Suprapubic skin (tissue), 4 donors: Measurements from ENCODE around the gene ST3GAL5. TPM values are rescaled to one million over a fixed set of nuclear protein-coding genes. Genes with fewer than 3 reads are reported as not detected.

Experiments
- DNase-seq, 2 donors: peaks; one replicate each; pipeline ENCODE4 v3.0.0-alpha.2; 2019; ENCODE audit warnings: low spot score in 2 of 2
- H3K27ac ChIP-seq: fragments of 200-600 bp; sonication (generic); one replicate; pipeline ENCODE4 v1.5.1; 2019
- H3K27me3 ChIP-seq: fragments of 200-600 bp; sonication (generic); one replicate; pipeline ENCODE4 v1.5.1; 2019
- H3K36me3 ChIP-seq: fragments of 200-600 bp; sonication (generic); one replicate; pipeline ENCODE4 v1.5.1; 2019
- H3K4me1 ChIP-seq: fragments of 200-600 bp; sonication (generic); one replicate; pipeline ENCODE4 v1.5.1; 2019
- H3K4me3 ChIP-seq: fragments of 200-600 bp; sonication (generic); one replicate; pipeline ENCODE4 v1.5.1; 2019; ENCODE audit warnings: mild to moderate bottlenecking
- H3K9me3 ChIP-seq: fragments of 200-600 bp; sonication (generic); one replicate; pipeline ENCODE4 v1.5.1; 2019
- EP300 ChIP-seq: sonication (generic); formaldehyde crosslinking; IDR thresholded peaks from one replicate; pipeline ENCODE4 v1.6.1; 2017; ENCODE audit warnings: antibody characterized with exemption
- POLR2A ChIP-seq, 2 donors: fragments of 450-650 bp; IDR thresholded peaks; one replicate each; pipeline ENCODE4 v1.6.1; 2017; ENCODE audit warnings: antibody characterized with exemption in 2 of 2, mild to moderate bottlenecking in 2 of 2, moderate library complexity in 2 of 2
- POLR2AphosphoS5 ChIP-seq, 3 donors: sonication (generic); formaldehyde crosslinking; IDR thresholded peaks; one replicate each; pipeline ENCODE4 v1.6.1; 2017; ENCODE audit warnings: antibody characterized with exemption in 3 of 3
- WGBS: methylation state at CpG from one replicate; pipeline ENCODE4 v1.1.5; 2018; 5-methylcytosine and 5-hydroxymethylcytosine counted together
- total RNA-seq, 4 donors: library from RNA; depleted of rRNA; stranded (reverse); fragments of >200 nt; gene quantifications; one replicate each; pipeline ENCODE4 v1.1.0, GENCODE V29; 2016
- TF ChIP-seq, protein P1 (sequence below), 2 donors: fragments of 200-600 bp in 1 of 2; fragments of 450-650 bp in 1 of 2; sonication (generic) in 1 of 2; IDR thresholded peaks; one replicate each; pipeline ENCODE4 v1.5.1; 2016 to 2019; ENCODE audit warnings: antibody characterized with exemption in 2 of 2, mild to moderate bottlenecking in 1 of 2, moderate library complexity in 1 of 2

ST3GAL5 gene
- total RNA-seq, 4 donors from 2014 or later = 9.5 to 17.8 (median 14.8) TPM

DNA sequence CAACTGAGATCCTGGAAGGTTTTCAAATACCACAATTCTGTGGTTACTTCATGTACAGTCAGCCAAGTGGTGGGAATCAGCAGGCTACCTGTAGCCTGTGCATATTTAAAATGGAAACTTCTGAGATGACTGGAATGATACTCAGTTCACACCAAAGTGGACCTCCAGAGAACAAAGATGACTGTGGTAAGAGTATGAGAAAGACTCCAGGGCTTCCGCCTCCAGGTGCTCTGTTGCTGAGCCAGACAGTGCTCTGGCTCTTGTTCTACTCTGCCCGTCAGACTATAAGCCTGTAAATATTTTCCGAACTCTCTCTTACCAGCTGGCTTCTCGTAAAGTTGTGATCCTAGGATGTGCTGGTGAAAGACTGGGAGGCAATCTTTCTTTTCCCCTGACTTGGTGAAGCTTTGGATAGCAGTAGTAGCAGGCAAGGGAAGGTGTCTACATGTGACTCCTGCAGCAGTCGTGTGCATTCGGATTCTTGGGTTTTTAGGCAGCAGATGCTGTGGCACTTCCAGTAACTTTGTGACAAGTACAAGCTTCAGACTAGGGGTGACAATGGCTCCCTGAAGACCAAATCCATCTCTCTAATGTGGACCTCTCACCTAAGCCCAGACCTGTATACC is 23.1 kb downstream of the ST3GAL5 start:
- Histone ChIP-seq H3K4me3 (no peak overlapping the region), H3K36me3 (peaks cover 12% of the 10 kb centered on the region), H3K4me1 (peaks cover 4% of the 10 kb centered on the region), H3K27me3 (no peaks in the 10 kb centered on the region), H3K27ac (no peak overlapping the region), H3K9me3 (no peaks in the 10 kb centered on the region)
- TF ChIP-seq, protein P1, sequence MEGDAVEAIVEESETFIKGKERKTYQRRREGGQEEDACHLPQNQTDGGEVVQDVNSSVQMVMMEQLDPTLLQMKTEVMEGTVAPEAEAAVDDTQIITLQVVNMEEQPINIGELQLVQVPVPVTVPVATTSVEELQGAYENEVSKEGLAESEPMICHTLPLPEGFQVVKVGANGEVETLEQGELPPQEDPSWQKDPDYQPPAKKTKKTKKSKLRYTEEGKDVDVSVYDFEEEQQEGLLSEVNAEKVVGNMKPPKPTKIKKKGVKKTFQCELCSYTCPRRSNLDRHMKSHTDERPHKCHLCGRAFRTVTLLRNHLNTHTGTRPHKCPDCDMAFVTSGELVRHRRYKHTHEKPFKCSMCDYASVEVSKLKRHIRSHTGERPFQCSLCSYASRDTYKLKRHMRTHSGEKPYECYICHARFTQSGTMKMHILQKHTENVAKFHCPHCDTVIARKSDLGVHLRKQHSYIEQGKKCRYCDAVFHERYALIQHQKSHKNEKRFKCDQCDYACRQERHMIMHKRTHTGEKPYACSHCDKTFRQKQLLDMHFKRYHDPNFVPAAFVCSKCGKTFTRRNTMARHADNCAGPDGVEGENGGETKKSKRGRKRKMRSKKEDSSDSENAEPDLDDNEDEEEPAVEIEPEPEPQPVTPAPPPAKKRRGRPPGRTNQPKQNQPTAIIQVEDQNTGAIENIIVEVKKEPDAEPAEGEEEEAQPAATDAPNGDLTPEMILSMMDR (IDR thresholded peaks at IDR 0.05) = no peak
- TF ChIP-seq POLR2A (IDR thresholded peaks at IDR 0.05) = no peak
- TF ChIP-seq EP300 = no peak
- no peak for TF ChIP-seq POLR2AphosphoS5 (IDR thresholded peaks at IDR 0.05)
- WGBS = 55% methylated on average over 6 of the region's 6 CpGs
- DNase-seq = no peak

GRCh38 chr2:85864654-85865053 is 24.1 kb downstream of the ST3GAL5 start:
- no peak for TF ChIP-seq POLR2A (IDR thresholded peaks at IDR 0.05)
- TF ChIP-seq, protein P1 (IDR thresholded peaks at IDR 0.05) = no peak
- no peak for TF ChIP-seq POLR2AphosphoS5 (IDR thresholded peaks at IDR 0.05)
- TF ChIP-seq EP300 = no peak
- H3K27me3 ChIP-seq = no peaks in the 10 kb centered on the region
- H3K27ac ChIP-seq = no peak overlapping the region
- peaks cover 22% of the 10 kb centered on the region for H3K36me3 ChIP-seq
- H3K9me3 ChIP-seq = no peaks in the 10 kb centered on the region
- no peak for DNase-seq
- H3K4me1 ChIP-seq = peaks cover 4% of the 10 kb centered on the region
- no peak overlapping the region for H3K4me3 ChIP-seq
- WGBS = 97% methylated on average over 2 of the region's 2 CpGs

DNA sequence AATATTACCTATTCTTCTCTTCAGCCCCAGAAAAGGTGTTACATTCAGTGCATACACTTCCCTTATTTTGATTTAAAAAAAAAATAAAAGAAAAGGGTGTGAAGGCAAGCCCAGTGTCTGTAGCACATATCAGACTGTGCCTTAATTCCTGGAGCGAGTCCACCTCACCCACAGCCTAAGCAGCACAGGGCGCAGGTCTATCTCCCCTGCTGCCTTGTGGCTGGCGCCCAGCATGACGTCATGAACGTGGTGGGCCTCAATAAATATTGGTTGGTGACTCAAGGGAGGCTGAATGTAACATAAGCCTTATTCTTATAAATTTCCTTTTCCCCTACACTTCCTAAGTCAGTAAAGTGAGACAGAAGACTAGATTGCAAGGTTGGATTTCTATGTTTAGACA is 26.4 kb downstream of the ST3GAL5 start:
- peaks cover 4% of the 10 kb centered on the region for H3K4me1 ChIP-seq
- no peaks in the 10 kb centered on the region for H3K27me3 ChIP-seq
- no peaks in the 10 kb centered on the region for H3K9me3 ChIP-seq
- peaks cover 28% of the 10 kb centered on the region for H3K36me3 ChIP-seq
- DNase-seq = no peak
- no peak overlapping the region for H3K4me3 ChIP-seq
- no peak for TF ChIP-seq POLR2AphosphoS5 (IDR thresholded peaks at IDR 0.05)
- TF ChIP-seq, protein P1 (IDR thresholded peaks at IDR 0.05) = no peak
- TF ChIP-seq POLR2A (IDR thresholded peaks at IDR 0.05) = no peak
- TF ChIP-seq EP300 = no peak
- no peak overlapping the region for H3K27ac ChIP-seq
- WGBS = 84% methylated on average over 5 of the region's 5 CpGs

DNA sequence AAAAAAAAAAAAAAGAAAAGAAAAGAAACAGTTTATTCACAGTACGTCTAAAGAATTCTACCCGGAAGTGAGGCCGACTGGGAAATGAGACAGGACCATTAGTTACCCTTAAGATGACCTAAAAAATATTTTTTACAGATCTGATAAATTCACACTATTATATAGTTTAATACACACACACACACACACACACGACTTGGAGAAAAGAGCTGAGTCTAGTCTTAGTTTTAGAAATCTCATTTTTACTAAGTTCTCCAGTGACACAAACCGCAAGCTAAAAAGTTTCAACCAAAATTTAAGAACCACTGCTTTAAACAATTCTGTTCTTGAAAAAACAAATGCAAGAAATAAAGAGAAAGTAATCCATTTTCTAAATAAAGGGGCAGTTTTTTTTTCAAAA is 27.1 kb downstream of the ST3GAL5 start:
- DNase-seq = no peak
- Histone ChIP-seq H3K27me3 (no peaks in the 10 kb centered on the region), H3K4me3 (no peak overlapping the region), H3K9me3 (no peaks in the 10 kb centered on the region), H3K27ac (no peak overlapping the region), H3K36me3 (peaks cover 28% of the 10 kb centered on the region), H3K4me1 (peaks cover 4% of the 10 kb centered on the region)
- TF ChIP-seq, protein P1 (IDR thresholded peaks at IDR 0.05) = no peak
- TF ChIP-seq POLR2A (IDR thresholded peaks at IDR 0.05) (no peak), POLR2AphosphoS5 (IDR thresholded peaks at IDR 0.05) (no peak), EP300 (no peak)
- WGBS = 79% methylated on average over 5 of the region's 5 CpGs

- no peaks in the 10 kb centered on the region for H3K27me3 ChIP-seq
- peaks cover 4% of the 10 kb centered on the region for H3K4me1 ChIP-seq
- 60% methylated on average over 1 of the region's 1 CpG for WGBS
- H3K4me3 ChIP-seq = no peak overlapping the region
- DNase-seq = no peak
- H3K9me3 ChIP-seq = no peaks in the 10 kb centered on the region
- TF ChIP-seq EP300 (no peak), POLR2AphosphoS5 (IDR thresholded peaks at IDR 0.05) (no peak), POLR2A (IDR thresholded peaks at IDR 0.05) (no peak)
- TF ChIP-seq, protein P1 (IDR thresholded peaks at IDR 0.05) = no peak
- peaks cover 28% of the 10 kb centered on the region for H3K36me3 ChIP-seq
- no peak overlapping the region for H3K27ac ChIP-seq
Observed at GRCh38 chr2:85861180-85861579, 27.6 kb downstream of the ST3GAL5 start.
